PC-3 (cell line): ENCODE data around the gene MAP3K3. TPM values are rescaled to one million over a fixed set of nuclear protein-coding genes. Genes with fewer than 3 reads are reported as not detected.

Experiments used
- ATAC-seq: fragments of 200-7000 bp; cut with Tn5 transposase; 2 replicates; pipeline ENCODE4 v1.9.1; 2020; ENCODE audit warnings: mild to moderate bottlenecking, moderate library complexity
- BruUV-seq: library from RNA; stranded (reverse); fragments of 400-500 nt; replicated peaks from 2 replicates; lab custom pipeline; 2021; lab: Mats Ljungman, UMichigan
- CTCF ChIA-PET: fragments of 300-600 bp; sonication (Branson Sonifier 250); formaldehyde crosslinking; loops from one replicate; lab custom pipeline; 2022; ENCODE audit warnings: antibody characterized with exemption; lab: Charles Lee
- POLR2A ChIA-PET: fragments of 300-600 bp; sonication (Branson Sonifier 250); formaldehyde crosslinking; loops from one replicate; lab custom pipeline; 2022; ENCODE audit warnings: antibody characterized with exemption; ENCODE audit not compliant: unreplicated experiment; lab: Charles Lee
- DNase-seq: peaks from one replicate; pipeline ENCODE4 v3.0.0-alpha.2; 2015
- H2AFZ ChIP-seq: fragments of 300-600 bp; sonication (generic); 2 replicates; pipeline ENCODE4 v1.6.0; 2016; ENCODE audit warnings: antibody characterized with exemption, low read length
- H3F3A ChIP-seq: fragments of 300-600 bp; sonication (generic); one replicate; pipeline ENCODE4 v1.6.0; 2017; ENCODE audit warnings: antibody characterized with exemption, low read length, control low read depth, mild to moderate bottlenecking; ENCODE audit not compliant: unreplicated experiment
- H3K27ac ChIP-seq: fragments of 300-600 bp; sonication (generic); 2 replicates; pipeline ENCODE4 v1.5.1; 2016; ENCODE audit warnings: mild to moderate bottlenecking, low read length
- H3K27me3 ChIP-seq: fragments of 300-600 bp; sonication (generic); 2 replicates; pipeline ENCODE4 v1.6.1; 2016; ENCODE audit warnings: low read length, mixed read lengths
- H3K36me3 ChIP-seq: fragments of 300-600 bp; sonication (generic); 2 replicates; pipeline ENCODE4 v1.6.1; 2016; ENCODE audit warnings: low read depth, mixed run types, low read length, mixed read lengths
- H3K4me1 ChIP-seq: fragments of 300-600 bp; sonication (generic); 2 replicates; pipeline ENCODE4 v1.5.1; 2016; ENCODE audit warnings: low read length; ENCODE audit not compliant: insufficient read depth
- H3K4me2 ChIP-seq: fragments of 300-600 bp; sonication (generic); 2 replicates; pipeline ENCODE4 v1.6.0; 2016; ENCODE audit warnings: low read length
- H3K4me3 ChIP-seq: fragments of 300-600 bp; sonication (generic); 2 replicates; pipeline ENCODE4 v1.5.1; 2016; ENCODE audit warnings: mild to moderate bottlenecking, low read length, mixed read lengths
- H3K79me2 ChIP-seq: fragments of 300-600 bp; sonication (generic); 2 replicates; pipeline ENCODE4 v1.6.1; 2017; ENCODE audit warnings: low read length, mixed read lengths
- H3K9ac ChIP-seq: fragments of 300-600 bp; sonication (generic); 2 replicates; pipeline ENCODE4 v1.6.0; 2016; ENCODE audit warnings: mild to moderate bottlenecking, low read length
- H3K9me2 ChIP-seq: fragments of 300-600 bp; sonication (generic); replicated peaks from 2 replicates; pipeline ENCODE4 v1.6.1; 2016; ENCODE audit warnings: mixed run types, low read length, mixed read lengths
- H3K9me3 ChIP-seq: fragments of 300-600 bp; sonication (generic); 2 replicates; pipeline ENCODE4 v1.6.1; 2016; ENCODE audit warnings: low read length, mixed read lengths
- H4K20me1 ChIP-seq: fragments of 300-600 bp; sonication (generic); 2 replicates; pipeline ENCODE4 v1.6.1; 2016; ENCODE audit warnings: low read length, mixed read lengths
- EZH2 ChIP-seq: fragments of 300-600 bp; sonication (generic); IDR thresholded peaks from one replicate; pipeline ENCODE4 v1.6.1; 2017; ENCODE audit warnings: antibody characterized with exemption, mild to moderate bottlenecking, low read length; ENCODE audit not compliant: unreplicated experiment
- EZH2phosphoT487 ChIP-seq: fragments of 300-600 bp; sonication (generic); IDR thresholded peaks from 2 replicates; pipeline ENCODE4 v1.6.1; 2018; ENCODE audit warnings: mild to moderate bottlenecking, antibody characterized with exemption, low read length, borderline replicate concordance
- intact Hi-C: fragments of 100-400 bp; cut with micrococcal nuclease; formaldehyde crosslinking; loops from 2 replicates; pipeline ENCODE4 v1.9.0; 2023
- total RNA-seq: library from RNA; depleted of rRNA; stranded (reverse); fragments of >200 nt; gene quantifications from 2 replicates; pipeline ENCODE4 v1.2.3, GENCODE V29; 2014
- TF ChIP-seq, protein P1 (sequence below): fragments of 300-600 bp; sonication (generic); conservative IDR thresholded peaks from 2 replicates; pipeline ENCODE4 v1.5.1; 2017; ENCODE audit warnings: antibody characterized with exemption, low read depth, mild to moderate bottlenecking, low read length

The MAP3K3 gene
- total RNA-seq, 1 experiment from 2014 or later = 27.1 TPM

GRCh38 chr17:63639125-63639524 lies 16.9 kb downstream of the MAP3K3 start:
- Histone ChIP-seq H3K79me2 (no peaks in the 10 kb centered on the region), H3K4me2 (no peak overlapping the region), H3K9me3 (no peaks in the 10 kb centered on the region), H3K4me3 (no peak overlapping the region), H3K9me2 (no peaks in the 10 kb centered on the region), H3K27ac (no peak overlapping the region), H4K20me1 (no peaks in the 10 kb centered on the region), H3K4me1 (no peaks in the 10 kb centered on the region), H3K9ac (no peak overlapping the region), H3F3A (no peaks in the 10 kb centered on the region), H2AFZ (no peak overlapping the region), H3K27me3 (no peaks in the 10 kb centered on the region), H3K36me3 (no peaks in the 10 kb centered on the region)
- TF ChIP-seq, protein P1, sequence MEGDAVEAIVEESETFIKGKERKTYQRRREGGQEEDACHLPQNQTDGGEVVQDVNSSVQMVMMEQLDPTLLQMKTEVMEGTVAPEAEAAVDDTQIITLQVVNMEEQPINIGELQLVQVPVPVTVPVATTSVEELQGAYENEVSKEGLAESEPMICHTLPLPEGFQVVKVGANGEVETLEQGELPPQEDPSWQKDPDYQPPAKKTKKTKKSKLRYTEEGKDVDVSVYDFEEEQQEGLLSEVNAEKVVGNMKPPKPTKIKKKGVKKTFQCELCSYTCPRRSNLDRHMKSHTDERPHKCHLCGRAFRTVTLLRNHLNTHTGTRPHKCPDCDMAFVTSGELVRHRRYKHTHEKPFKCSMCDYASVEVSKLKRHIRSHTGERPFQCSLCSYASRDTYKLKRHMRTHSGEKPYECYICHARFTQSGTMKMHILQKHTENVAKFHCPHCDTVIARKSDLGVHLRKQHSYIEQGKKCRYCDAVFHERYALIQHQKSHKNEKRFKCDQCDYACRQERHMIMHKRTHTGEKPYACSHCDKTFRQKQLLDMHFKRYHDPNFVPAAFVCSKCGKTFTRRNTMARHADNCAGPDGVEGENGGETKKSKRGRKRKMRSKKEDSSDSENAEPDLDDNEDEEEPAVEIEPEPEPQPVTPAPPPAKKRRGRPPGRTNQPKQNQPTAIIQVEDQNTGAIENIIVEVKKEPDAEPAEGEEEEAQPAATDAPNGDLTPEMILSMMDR = no peak
- no peak for TF ChIP-seq EZH2phosphoT487
- no peak for TF ChIP-seq EZH2
- CTCF ChIA-PET = no interaction called here
- BruUV-seq = no TSS peak
- ATAC-seq (no peak), DNase-seq (no peak)
- intact Hi-C loops = no loop called here
- POLR2A ChIA-PET = no interaction called here

DNA sequence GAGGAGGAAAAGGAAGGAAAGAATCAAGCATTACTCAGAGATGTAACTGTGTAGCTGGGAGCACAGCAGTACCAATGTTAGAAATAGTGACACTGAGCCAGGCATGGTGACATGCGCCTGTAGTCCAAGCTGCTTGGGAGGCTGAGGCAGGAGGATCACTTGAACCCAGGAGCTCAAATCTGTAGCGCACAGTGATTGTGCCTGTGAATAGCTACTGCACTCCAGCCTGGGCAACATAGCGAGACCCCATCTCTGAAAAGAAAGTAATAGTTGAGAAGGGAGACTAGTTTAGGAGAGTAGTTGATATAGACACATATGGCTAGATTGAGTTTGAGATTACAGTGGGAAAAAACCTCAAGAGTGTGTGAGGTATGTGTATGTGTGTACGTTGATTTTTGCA lies 17.8 kb downstream of the MAP3K3 start:
- Histone ChIP-seq H3K79me2 (no peaks in the 10 kb centered on the region), H3K36me3 (no peaks in the 10 kb centered on the region), H3K4me3 (no peak overlapping the region), H3K4me2 (no peak overlapping the region), H3F3A (no peaks in the 10 kb centered on the region), H3K27me3 (no peaks in the 10 kb centered on the region), H3K9me3 (no peaks in the 10 kb centered on the region), H3K9me2 (no peaks in the 10 kb centered on the region), H3K4me1 (no peaks in the 10 kb centered on the region), H2AFZ (no peak overlapping the region), H3K27ac (no peak overlapping the region), H4K20me1 (no peaks in the 10 kb centered on the region), H3K9ac (no peak overlapping the region)
- POLR2A ChIA-PET = no interaction called here
- TF ChIP-seq, protein P1 = no peak
- no peak for TF ChIP-seq EZH2
- no peak for TF ChIP-seq EZH2phosphoT487
- CTCF ChIA-PET = no interaction called here
- ATAC-seq = no peak
- BruUV-seq = no TSS peak
- intact Hi-C loops = no loop called here
- DNase-seq = no peak

GRCh38 chr17:63641692-63642448 lies 19.7 kb downstream of the MAP3K3 start:
- ATAC-seq (no peak), DNase-seq (no peak)
- Histone ChIP-seq H3K27ac (no peak overlapping the region), H3K27me3 (no peaks in the 10 kb centered on the region), H3K9me2 (no peaks in the 10 kb centered on the region), H4K20me1 (no peaks in the 10 kb centered on the region), H3K4me1 (peaks cover 3% of the 10 kb centered on the region), H3K9me3 (no peaks in the 10 kb centered on the region), H3F3A (no peaks in the 10 kb centered on the region), H2AFZ (no peak overlapping the region), H3K9ac (no peak overlapping the region), H3K79me2 (no peaks in the 10 kb centered on the region), H3K36me3 (no peaks in the 10 kb centered on the region), H3K4me2 (no peak overlapping the region), H3K4me3 (no peak overlapping the region)
- no TSS peak for BruUV-seq
- intact Hi-C loops = no loop called here
- POLR2A ChIA-PET = interaction anchor here (0.6 kb wide), 1 partner anchor 19 kb away, joined by 3 read pairs; no protein-coding TSS in a partner anchor
- CTCF ChIA-PET = no interaction called here
- TF ChIP-seq EZH2 (no peak), EZH2phosphoT487 (no peak)
- TF ChIP-seq, protein P1 = no peak
